Lower leg skin (tissue), 4 donors: ENCODE data around the gene UNC13C. TPM values are rescaled to one million over a fixed set of nuclear protein-coding genes. Genes with fewer than 3 reads are reported as not detected.

ENCODE experiments used
- DNase-seq, 2 donors: peaks; one replicate each; pipeline ENCODE4 v3.0.0-alpha.2; 2019; ENCODE audit warnings: low spot score in 2 of 2
- H3K4me3 ChIP-seq: fragments of 200-600 bp; sonication (generic); 2 replicates; pipeline ENCODE4 v1.5.1; 2017; ENCODE audit warnings: mild to moderate bottlenecking, low read depth; ENCODE audit not compliant: poor library complexity, severe bottlenecking
- CTCF ChIP-seq, 3 donors: fragments of 450-650 bp; IDR thresholded peaks; one replicate each; pipeline ENCODE4 v1.5.1; 2016; ENCODE audit warnings: antibody characterized with exemption in 3 of 3, mild to moderate bottlenecking in 3 of 3, moderate library complexity in 2 of 3
- POLR2A ChIP-seq, 2 donors: fragments of 450-650 bp; IDR thresholded peaks; one replicate each; pipeline ENCODE4 v1.6.1; 2016 to 2017; ENCODE audit warnings: antibody characterized with exemption in 2 of 2, mild to moderate bottlenecking in 1 of 2, moderate library complexity in 1 of 2
- WGBS, 2 donors: methylation state at CpG; one replicate each; pipeline ENCODE4 v1.1.5; 2018; 5-methylcytosine and 5-hydroxymethylcytosine counted together
- intact Hi-C: fragments of 100-400 bp; cut with DNase I; formaldehyde crosslinking; loops from one replicate; pipeline ENCODE4 v1.15.0; 2023; ENCODE audit warnings: low total_unique reads
- total RNA-seq, 4 donors: library from RNA; depleted of rRNA; stranded (reverse); fragments of >200 nt; gene quantifications; one replicate each; pipeline ENCODE4 v1.1.0, GENCODE V29; 2016

The UNC13C gene
- total RNA-seq, 4 donors from 2014 or later = 0.08 to 0.84 (median 0.18) TPM

DNA sequence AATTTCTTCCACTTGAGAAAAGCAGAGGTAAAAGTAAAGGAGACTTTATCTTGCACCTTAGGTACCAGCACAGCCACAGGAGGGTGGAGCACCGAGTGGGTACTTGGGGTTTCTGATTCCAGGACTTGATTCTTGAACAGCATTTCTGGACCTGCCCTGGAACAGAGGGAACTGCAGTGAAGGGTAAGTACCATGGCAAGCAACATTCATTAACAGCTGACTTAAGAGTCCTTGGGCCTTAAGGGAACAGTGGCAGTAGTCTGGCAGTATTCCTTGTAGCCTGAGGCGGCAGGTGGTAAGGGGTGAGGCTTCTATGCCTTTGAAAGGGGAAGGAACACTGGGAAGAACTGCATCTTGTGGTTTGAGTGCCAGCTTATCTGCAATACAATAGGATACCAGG lies 666.6 kb downstream of the UNC13C start:
- H3K4me3 ChIP-seq = no peak overlapping the region
- no peak for TF ChIP-seq POLR2A (IDR thresholded peaks at IDR 0.05)
- no peak for TF ChIP-seq CTCF (IDR thresholded peaks at IDR 0.05)
- 73 to 86% methylated on average over 2 of the region's 2 CpGs for WGBS, 2 donors
- intact Hi-C loops = no loop called here
- no peak for DNase-seq

DNA sequence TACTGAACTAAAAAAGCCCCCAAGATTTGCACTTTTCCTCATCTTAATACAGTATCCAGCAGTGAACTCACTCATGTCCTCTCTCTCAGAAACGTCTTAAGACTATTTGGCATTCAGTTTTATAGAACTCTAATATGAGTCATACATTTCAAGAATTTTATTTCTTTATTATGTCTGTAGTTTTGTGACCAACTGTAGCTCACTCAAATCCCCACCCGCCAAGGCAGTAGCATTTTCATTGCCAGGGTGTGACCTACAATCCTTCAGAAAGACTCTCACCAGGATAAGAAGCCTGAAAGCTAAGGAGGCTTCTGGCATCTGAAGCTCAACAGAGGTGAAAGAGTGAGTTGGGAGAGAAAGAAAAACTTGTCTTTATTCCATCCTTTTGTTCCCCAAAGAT lies 681.4 kb downstream of the UNC13C start:
- TF ChIP-seq POLR2A (IDR thresholded peaks at IDR 0.05) (no peak), CTCF (IDR thresholded peaks at IDR 0.05) (no peak)
- 35 to 40% methylated on average over 2 of the region's 2 CpGs for WGBS, 2 donors
- no peak for DNase-seq
- no peak overlapping the region for H3K4me3 ChIP-seq
- intact Hi-C loops = no loop called here

DNA sequence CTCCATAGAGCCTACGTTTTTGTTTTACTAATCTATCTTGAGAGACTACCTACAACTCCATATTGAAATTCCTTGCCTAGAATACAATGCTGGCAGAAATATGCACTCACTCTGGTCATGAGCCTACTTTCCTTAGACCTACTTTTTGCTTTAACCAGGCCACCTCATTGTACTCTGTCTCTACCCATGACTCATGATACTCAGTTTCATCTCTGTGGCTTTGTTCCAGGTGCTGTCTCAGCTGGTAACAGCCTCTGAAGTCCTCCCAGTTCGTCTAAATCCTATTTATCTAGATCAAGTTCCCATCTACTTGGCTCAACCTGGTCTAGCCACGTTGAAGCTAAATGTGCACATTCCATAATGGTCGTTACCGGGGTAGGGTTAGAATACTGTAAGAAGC lies 682.1 kb downstream of the UNC13C start:
- 71 to 73% methylated on average over 5 of the region's 5 CpGs for WGBS, 2 donors

GRCh38 chr15:54675241-54675640 lies 697.0 kb downstream of the UNC13C start:
- 44 to 45% methylated on average over 1 of the region's 1 CpG for WGBS, 2 donors
- intact Hi-C loops = no loop called here
- no peak for TF ChIP-seq CTCF (IDR thresholded peaks at IDR 0.05)
- TF ChIP-seq POLR2A (IDR thresholded peaks at IDR 0.05) = no peak
- no peak for DNase-seq
- no peak overlapping the region for H3K4me3 ChIP-seq

More for the DNA sequence above, 682.1 kb downstream of the UNC13C start:
- H3K4me3 ChIP-seq = no peak overlapping the region
- no peak for DNase-seq
- intact Hi-C loops = no loop called here
- no peak for TF ChIP-seq CTCF (IDR thresholded peaks at IDR 0.05)
- no peak for TF ChIP-seq POLR2A (IDR thresholded peaks at IDR 0.05)

DNA sequence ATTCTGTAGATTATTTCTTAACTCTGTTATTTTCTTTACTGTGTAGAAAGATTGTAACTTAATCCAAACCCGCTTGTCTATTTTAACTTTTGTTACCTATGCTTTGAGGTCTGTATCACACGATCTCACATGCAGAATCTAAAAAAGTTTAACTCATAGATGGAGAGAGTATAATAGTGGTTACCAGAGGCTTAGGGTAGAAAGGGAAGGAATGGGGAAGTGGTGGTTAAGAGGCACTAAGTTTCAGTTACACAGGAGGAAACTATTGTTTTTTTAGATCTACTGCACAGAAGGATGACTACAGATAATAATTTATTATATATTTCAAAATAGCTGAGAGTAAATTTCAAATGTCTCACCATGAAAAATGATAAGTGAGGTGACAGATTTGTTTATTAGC lies 703.3 kb downstream of the UNC13C start:
- intact Hi-C loops = no loop called here
- TF ChIP-seq POLR2A (IDR thresholded peaks at IDR 0.05) = no peak
- no peak for TF ChIP-seq CTCF (IDR thresholded peaks at IDR 0.05)
- WGBS, 2 donors = 57% methylated on average over 2 of the region's 2 CpGs
- H3K4me3 ChIP-seq = no peak overlapping the region
- DNase-seq = no peak

Other genes with a start within 250 kb of the UNC13C start
- 1 to 10 TPM; 1.0 to 8.1 (median 4.6) TPM for gene WDR72, start 218.8 kb upstream of the UNC13C start, total RNA-seq